ENCODE results near the gene TSC1.

DNA sequence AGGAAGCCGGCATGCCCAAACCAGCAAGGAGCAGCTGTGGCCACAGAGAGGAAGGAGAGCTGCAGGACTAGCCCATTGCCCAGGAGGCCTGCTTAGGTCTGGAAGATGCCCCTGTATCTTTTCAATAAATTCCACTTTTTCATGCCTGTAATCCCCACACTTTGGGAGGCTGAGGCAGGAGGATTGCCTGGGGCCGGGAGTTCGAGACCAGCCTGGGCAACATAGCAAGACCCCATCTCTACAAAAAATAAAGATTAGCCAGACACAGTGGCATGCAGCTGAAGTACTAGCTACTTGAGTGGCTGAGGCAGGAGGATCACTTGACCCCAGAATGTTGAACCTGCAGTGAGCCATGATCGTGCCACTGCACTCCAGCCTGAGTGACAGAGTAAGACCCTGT lies 5.3 kb upstream of the TSC1 start:
- no peak for TF ChIP-seq EZH2 (IDR thresholded peaks at IDR 0.05; ENCODE audit: insufficient read depth, poor library complexity, severe bottlenecking)
- no peak for TF ChIP-seq EZH2phosphoT487 (IDR thresholded peaks at IDR 0.05; ENCODE audit: insufficient read depth, low read depth)

Measured in GM23248 (cell line).